KMS-11 (cell line): ENCODE measurements around the gene ACP2.

Experiments
- H2AFZ ChIP-seq: fragments of 200-600 bp; sonication (generic); 2 replicates; pipeline ENCODE4 v1.6.1; 2016; ENCODE audit warnings: antibody characterized with exemption, mixed run types, low read depth
- H3K27ac ChIP-seq: fragments of 200-600 bp; sonication (generic); 2 replicates; pipeline ENCODE4 v1.6.1; 2016; ENCODE audit warnings: mild to moderate bottlenecking, mixed run types
- H3K27me3 ChIP-seq: fragments of 200-600 bp; sonication (generic); 2 replicates; pipeline ENCODE4 v1.6.1; 2017; ENCODE audit warnings: mild to moderate bottlenecking, low read depth, mixed run types, moderate library complexity; ENCODE audit not compliant: insufficient read depth
- H3K36me3 ChIP-seq: fragments of 200-600 bp; sonication (generic); 2 replicates; pipeline ENCODE4 v1.6.1; 2017; ENCODE audit warnings: mild to moderate bottlenecking, mixed run types; ENCODE audit not compliant: insufficient read depth
- H3K4me1 ChIP-seq: fragments of 200-600 bp; sonication (generic); 2 replicates; pipeline ENCODE4 v1.6.1; 2016; ENCODE audit warnings: mild to moderate bottlenecking, low read depth, mixed run types; ENCODE audit not compliant: poor library complexity, severe bottlenecking
- H3K4me2 ChIP-seq: fragments of 200-600 bp; sonication (generic); 2 replicates; pipeline ENCODE4 v1.7.0; 2016; ENCODE audit warnings: mild to moderate bottlenecking, mixed run types
- H3K4me3 ChIP-seq: fragments of 200-600 bp; sonication (generic); IDR thresholded peaks from 2 replicates; pipeline ENCODE4 v1.6.1; 2017; ENCODE audit warnings: low read depth, low read length, mixed read lengths; ENCODE audit not compliant: insufficient read depth
- H3K79me2 ChIP-seq: fragments of 200-600 bp; sonication (generic); 2 replicates; pipeline ENCODE4 v1.6.1; 2016; ENCODE audit warnings: low read depth, mixed run types; ENCODE audit not compliant: insufficient read depth
- H3K9ac ChIP-seq: fragments of 200-600 bp; sonication (generic); 2 replicates; pipeline ENCODE4 v1.6.1; 2016; ENCODE audit warnings: mild to moderate bottlenecking, mixed run types
- H4K20me1 ChIP-seq: fragments of 200-600 bp; sonication (generic); 2 replicates; pipeline ENCODE4 v1.6.1; 2016; ENCODE audit warnings: mild to moderate bottlenecking, mixed run types; ENCODE audit not compliant: insufficient read depth
- TF ChIP-seq, protein P1 (sequence below): fragments of 200-600 bp; sonication (generic); conservative IDR thresholded peaks from 2 replicates; pipeline ENCODE4 v1.6.1; 2017; ENCODE audit warnings: low read depth, mild to moderate bottlenecking, antibody characterized with exemption, low read length, moderate library complexity, mixed read lengths

ACP2 gene

DNA sequence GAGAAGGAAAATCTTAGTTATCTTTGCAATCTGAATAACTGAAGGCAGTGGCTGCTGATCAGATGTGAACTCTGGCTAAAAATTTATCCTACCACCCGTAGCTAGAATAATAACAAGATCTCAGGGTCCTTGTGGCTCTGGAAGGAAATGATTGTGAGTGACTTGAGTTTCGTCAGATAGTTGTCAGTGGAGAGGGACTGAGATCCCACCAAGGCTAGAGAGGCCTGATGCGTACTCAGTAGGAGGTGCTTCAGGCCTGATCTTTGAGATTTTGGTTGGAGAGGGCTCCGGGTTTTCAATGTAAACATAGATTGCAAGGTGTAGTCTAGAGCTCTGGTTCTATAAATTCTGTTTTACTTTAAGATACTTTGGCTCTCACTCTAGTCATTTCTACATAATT lies 22.7 kb upstream of the ACP2 start:
- Histone ChIP-seq H3K4me1 (peaks cover 42% of the 10 kb centered on the region), H2AFZ (no peak overlapping the region), H3K36me3 (no peaks in the 10 kb centered on the region), H4K20me1 (no peaks in the 10 kb centered on the region), H3K4me2 (peak overlapping the region; percentile 68), H3K27ac (no peak overlapping the region), H3K4me3 (no peak overlapping the region), H3K9ac (no peak overlapping the region), H3K27me3 (no peaks in the 10 kb centered on the region), H3K79me2 (peaks cover 30% of the 10 kb centered on the region)
- TF ChIP-seq, protein P1, sequence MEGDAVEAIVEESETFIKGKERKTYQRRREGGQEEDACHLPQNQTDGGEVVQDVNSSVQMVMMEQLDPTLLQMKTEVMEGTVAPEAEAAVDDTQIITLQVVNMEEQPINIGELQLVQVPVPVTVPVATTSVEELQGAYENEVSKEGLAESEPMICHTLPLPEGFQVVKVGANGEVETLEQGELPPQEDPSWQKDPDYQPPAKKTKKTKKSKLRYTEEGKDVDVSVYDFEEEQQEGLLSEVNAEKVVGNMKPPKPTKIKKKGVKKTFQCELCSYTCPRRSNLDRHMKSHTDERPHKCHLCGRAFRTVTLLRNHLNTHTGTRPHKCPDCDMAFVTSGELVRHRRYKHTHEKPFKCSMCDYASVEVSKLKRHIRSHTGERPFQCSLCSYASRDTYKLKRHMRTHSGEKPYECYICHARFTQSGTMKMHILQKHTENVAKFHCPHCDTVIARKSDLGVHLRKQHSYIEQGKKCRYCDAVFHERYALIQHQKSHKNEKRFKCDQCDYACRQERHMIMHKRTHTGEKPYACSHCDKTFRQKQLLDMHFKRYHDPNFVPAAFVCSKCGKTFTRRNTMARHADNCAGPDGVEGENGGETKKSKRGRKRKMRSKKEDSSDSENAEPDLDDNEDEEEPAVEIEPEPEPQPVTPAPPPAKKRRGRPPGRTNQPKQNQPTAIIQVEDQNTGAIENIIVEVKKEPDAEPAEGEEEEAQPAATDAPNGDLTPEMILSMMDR = no peak

DNA sequence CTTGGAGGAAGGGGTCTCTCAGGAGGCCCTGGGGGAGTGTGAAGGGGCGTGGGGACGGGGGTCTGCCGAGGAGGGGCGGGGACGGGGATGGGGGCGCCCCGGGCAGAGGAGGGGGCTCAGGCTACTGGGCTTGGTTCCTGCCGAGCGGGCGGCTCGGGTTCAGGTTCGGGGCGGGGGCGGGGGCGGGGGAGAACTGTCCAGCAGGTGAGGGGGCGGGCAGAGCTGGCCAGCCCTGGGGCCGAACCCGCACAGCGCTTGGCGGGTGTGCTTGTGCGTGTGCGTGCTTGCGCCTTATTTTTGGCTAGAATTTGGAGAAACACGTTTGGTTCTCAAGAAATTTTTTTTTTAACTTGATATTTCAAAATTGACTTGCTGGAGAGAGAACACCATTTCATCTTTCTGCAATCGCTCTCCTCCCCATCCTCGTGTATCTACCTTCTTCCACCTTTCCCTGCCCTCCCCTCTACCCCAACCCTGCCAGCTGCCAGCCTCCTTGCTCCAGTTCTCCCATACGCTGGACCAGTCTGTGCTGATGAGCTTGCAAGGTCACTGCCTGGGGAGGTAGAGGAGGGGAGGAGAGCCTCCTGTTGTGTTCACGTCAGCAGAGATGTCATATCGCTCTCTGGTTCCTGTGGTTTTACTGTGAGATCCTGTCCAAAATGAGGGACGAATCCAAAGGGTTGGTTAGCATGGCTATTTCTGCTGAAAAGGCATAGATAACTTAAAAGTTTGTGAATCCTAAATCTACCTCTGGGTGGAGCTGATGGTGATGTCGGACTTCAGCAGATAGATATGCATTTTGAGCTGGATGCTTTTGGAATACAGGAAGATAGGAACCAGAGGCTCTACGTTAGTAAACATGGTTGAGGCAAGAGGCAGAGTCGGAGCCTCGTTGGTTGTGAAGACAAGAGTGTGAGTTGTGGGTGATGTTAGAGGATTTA lies 22.0 kb upstream of the ACP2 start:
- no peaks in the 10 kb centered on the region for H3K27me3 ChIP-seq
- TF ChIP-seq, protein P1 = no peak
- H4K20me1 ChIP-seq = no peaks in the 10 kb centered on the region
- no peak overlapping the region for H3K27ac ChIP-seq
- H3K79me2 ChIP-seq = peaks cover 30% of the 10 kb centered on the region
- peak overlapping the region; percentile 83; the same call in 1 of the 2 replicates for H2AFZ ChIP-seq
- peak overlapping the region; percentile 68 for H3K4me2 ChIP-seq
- H3K4me1 ChIP-seq = peaks cover 42% of the 10 kb centered on the region
- H3K4me3 ChIP-seq = no peak overlapping the region
- H3K36me3 ChIP-seq = no peaks in the 10 kb centered on the region
- peak overlapping the region; percentile 61; the same call in 1 of the 2 replicates for H3K9ac ChIP-seq

DNA sequence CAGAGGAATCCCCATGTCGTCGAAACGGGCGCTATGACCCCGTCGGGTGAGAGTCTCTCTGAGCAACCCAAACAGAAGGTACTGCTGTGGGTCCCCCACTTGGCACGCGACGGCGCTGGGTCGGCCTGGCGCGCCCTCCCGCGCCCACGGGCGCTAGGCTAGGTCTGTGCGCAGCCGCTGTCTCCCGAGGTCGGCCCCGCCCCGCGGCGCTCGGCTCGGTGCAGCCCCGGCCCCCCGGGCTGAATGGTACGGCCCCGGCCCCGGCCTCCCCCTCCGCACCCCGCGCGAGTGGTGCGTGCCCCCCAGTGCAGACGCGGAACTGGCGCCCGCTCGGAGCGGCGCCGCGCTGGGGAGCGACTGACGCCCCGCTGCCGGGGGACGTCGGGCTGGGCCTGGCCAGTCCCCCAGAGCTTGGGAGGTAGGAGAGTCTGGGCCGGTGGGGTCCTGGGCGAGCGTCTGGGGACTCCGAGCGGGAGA lies 21.3 kb upstream of the ACP2 start, which contains the start of gene MADD:
Gene MADD, plus strand, starts transcription at position 305 of the 477 bp plus-strand sequence.
- H3K9ac ChIP-seq = peak within 1 kb of the TSS; percentile 61; the same call in 1 of the 2 replicates
- H3K4me1 ChIP-seq = peaks cover 42% of the 10 kb centered on the region
- TF ChIP-seq, protein P1 = no peak
- H3K4me2 ChIP-seq = peak within 1 kb of the TSS; percentile 69
- H3K4me3 ChIP-seq = no peak within 1 kb of the TSS
- H2AFZ ChIP-seq = peak within 1 kb of the TSS; percentile 83
- H3K36me3 ChIP-seq = no peaks in the 10 kb centered on the region
- H4K20me1 ChIP-seq = no peaks in the 10 kb centered on the region
- peaks cover 30% of the 10 kb centered on the region for H3K79me2 ChIP-seq
- H3K27me3 ChIP-seq = no peaks in the 10 kb centered on the region
- peak within 1 kb of the TSS; percentile 55; the same call in 1 of the 2 replicates for H3K27ac ChIP-seq

DNA sequence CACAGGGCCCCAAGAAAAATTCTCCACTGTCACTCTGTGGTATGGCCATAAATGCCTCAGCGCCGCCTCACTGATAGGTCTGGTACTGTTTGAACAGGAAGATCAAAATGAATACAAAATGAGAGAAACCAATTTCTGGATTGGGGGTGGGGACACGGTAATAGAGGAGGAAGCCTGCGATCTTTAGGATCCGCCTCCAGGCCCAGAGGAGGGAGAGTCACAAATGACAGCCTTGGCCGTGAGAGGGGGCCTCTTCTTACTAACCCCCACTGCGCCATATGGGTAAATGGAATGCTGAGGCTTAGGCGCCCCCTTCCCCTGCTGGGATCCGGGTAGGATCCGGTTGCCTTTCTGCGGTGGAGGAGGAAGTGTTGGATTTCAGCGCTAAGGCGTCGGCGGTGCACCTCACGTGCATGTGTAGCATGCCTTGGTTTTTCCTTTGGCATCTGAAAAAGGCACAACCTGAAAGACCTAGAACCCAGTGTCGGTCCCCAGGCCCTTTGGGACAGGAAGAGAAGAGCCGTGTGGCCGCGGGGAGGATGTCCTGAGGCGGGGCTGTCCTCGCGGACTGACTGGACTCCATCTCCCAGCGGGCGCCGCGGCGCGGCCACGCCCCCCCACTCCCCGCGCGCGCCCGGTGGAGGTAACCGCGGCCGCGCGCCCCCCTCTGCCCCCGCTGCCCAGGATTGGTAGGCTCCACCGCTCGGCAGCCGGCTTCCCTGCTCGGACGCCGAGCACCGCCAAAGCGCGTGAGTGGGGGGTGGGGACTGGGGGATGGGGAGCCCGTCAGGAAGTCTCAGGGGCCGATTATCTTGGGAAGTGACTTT lies 20.6 kb upstream of the ACP2 start:
- peaks cover 30% of the 10 kb centered on the region for H3K79me2 ChIP-seq
- H3K4me1 ChIP-seq = peaks cover 42% of the 10 kb centered on the region

More for the DNA sequence above, 20.6 kb upstream of the ACP2 start:
- Histone ChIP-seq H3K36me3 (no peaks in the 10 kb centered on the region), H2AFZ (peak overlapping the region; percentile 83), H3K4me3 (no peak overlapping the region), H3K4me2 (peak overlapping the region; percentile 69), H4K20me1 (no peaks in the 10 kb centered on the region), H3K27ac (peak overlapping the region; percentile 55; the same call in 1 of the 2 replicates), H3K27me3 (no peaks in the 10 kb centered on the region), H3K9ac (peak overlapping the region; percentile 61; the same call in 1 of the 2 replicates)
- TF ChIP-seq, protein P1 = no peak
